Colonic mucosa (tissue), 4 donors: ENCODE data around the gene CAMTA1. TPM values are rescaled to one million over a fixed set of nuclear protein-coding genes. Genes with fewer than 3 reads are reported as not detected.

Experiments used
- DNase-seq: peaks from one replicate; pipeline ENCODE4 v3.0.0-alpha.2; 2020
- H3K27ac ChIP-seq: fragments of 200-600 bp; one replicate; pipeline ENCODE4 v1.8.0; 2021
- H3K27me3 ChIP-seq: fragments of 200-600 bp; one replicate; pipeline ENCODE4 v1.8.0; 2021
- H3K36me3 ChIP-seq: fragments of 200-600 bp; one replicate; pipeline ENCODE4 v1.8.0; 2021
- H3K4me1 ChIP-seq: fragments of 200-600 bp; one replicate; pipeline ENCODE4 v1.8.0; 2021; ENCODE audit warnings: mild to moderate bottlenecking
- H3K4me3 ChIP-seq: fragments of 200-600 bp; one replicate; pipeline ENCODE4 v1.8.0; 2021
- H3K9ac ChIP-seq, 2 donors: one replicate each; pipeline ENCODE4 v1.7.0; 2013; ENCODE audit warnings: control low read depth in 2 of 2, low read depth in 2 of 2, low read length in 2 of 2
- H3K9me3 ChIP-seq: fragments of 200-600 bp; one replicate; pipeline ENCODE4 v1.8.0; 2021
- intact Hi-C: fragments of 100-400 bp; cut with DNase I; formaldehyde crosslinking; loops from one replicate; pipeline ENCODE4 v1.14.1; 2022
- total RNA-seq, 2 donors: library from RNA; stranded (reverse); fragmentation: NEBNext Ultra II Directional in 1 of 2; extraction: Animal tissue kit (Norgen Biotek cat#: 25700) in 1 of 2; gene quantifications; one replicate each; pipeline ENCODE4 v1.2.1, GENCODE V29; 2021
- TF ChIP-seq, protein P1 (sequence below): fragments of 200-600 bp; IDR thresholded peaks from one replicate; pipeline ENCODE4 v1.8.0; 2022; ENCODE audit warnings: antibody characterized with exemption, mild to moderate bottlenecking
- donor health status: healthy.
- donor health status: DM: no; HTN: no; CAD: no.
- donor health status: DM: no; HTN: no; CAD: no.

Gene CAMTA1
- total RNA-seq, 2 donors from 2014 or later = 76.8 to 92.8 TPM

DNA sequence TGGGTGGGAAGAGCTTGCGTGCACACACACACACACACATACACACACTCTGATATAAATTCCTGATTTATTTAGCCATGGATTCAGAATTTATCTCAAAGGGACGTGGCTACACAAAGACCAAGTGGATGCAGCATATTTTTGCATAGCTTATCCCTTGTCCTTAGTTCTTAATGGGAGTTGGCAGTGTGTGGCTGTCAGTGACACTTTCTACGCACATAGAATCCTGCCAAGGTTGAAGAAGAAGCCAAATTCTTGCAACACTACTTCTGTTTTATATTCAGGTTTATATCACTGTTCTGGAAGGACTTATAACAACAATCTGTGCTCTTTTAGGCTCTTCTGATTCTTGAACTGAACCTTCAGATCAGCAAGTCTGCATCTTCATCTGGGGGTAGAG, 292.7 kb downstream of the CAMTA1 start:
- no peak overlapping the region for H3K27ac ChIP-seq
- TF ChIP-seq, protein P1, sequence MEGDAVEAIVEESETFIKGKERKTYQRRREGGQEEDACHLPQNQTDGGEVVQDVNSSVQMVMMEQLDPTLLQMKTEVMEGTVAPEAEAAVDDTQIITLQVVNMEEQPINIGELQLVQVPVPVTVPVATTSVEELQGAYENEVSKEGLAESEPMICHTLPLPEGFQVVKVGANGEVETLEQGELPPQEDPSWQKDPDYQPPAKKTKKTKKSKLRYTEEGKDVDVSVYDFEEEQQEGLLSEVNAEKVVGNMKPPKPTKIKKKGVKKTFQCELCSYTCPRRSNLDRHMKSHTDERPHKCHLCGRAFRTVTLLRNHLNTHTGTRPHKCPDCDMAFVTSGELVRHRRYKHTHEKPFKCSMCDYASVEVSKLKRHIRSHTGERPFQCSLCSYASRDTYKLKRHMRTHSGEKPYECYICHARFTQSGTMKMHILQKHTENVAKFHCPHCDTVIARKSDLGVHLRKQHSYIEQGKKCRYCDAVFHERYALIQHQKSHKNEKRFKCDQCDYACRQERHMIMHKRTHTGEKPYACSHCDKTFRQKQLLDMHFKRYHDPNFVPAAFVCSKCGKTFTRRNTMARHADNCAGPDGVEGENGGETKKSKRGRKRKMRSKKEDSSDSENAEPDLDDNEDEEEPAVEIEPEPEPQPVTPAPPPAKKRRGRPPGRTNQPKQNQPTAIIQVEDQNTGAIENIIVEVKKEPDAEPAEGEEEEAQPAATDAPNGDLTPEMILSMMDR = no peak
- H3K9ac ChIP-seq = no peak overlapping the region
- no peak overlapping the region for H3K4me3 ChIP-seq
- no peaks in the 10 kb centered on the region for H3K9me3 ChIP-seq
- intact Hi-C loops = no loop called here
- H3K4me1 ChIP-seq = no peaks in the 10 kb centered on the region
- no peak for DNase-seq
- no peaks in the 10 kb centered on the region for H3K36me3 ChIP-seq
- no peaks in the 10 kb centered on the region for H3K27me3 ChIP-seq

DNA sequence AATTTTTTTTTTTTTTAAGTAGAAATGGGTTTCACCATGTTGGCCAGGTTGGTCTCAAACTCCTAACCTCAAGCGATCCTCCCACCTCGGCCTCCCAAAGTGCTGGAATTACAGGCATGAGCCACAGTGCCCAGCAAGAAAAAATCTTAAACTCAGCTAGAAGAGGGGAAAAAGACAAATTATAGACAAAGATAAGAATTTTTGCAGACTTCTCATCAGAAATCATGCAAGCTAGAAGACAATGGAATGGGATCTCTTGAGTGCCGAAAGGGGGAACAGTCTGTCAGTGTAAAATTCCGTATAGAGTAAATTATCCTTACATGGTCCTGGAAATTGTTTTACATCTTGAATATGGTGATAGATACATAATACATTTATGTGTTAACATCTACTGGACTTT, 294.4 kb downstream of the CAMTA1 start:
- intact Hi-C loops = no loop called here
- Histone ChIP-seq H3K4me3 (no peak overlapping the region), H3K27me3 (no peaks in the 10 kb centered on the region), H3K36me3 (no peaks in the 10 kb centered on the region), H3K9me3 (no peaks in the 10 kb centered on the region), H3K4me1 (no peaks in the 10 kb centered on the region), H3K9ac (no peak overlapping the region), H3K27ac (no peak overlapping the region)
- DNase-seq = no peak
- TF ChIP-seq, protein P1 = no peak

DNA sequence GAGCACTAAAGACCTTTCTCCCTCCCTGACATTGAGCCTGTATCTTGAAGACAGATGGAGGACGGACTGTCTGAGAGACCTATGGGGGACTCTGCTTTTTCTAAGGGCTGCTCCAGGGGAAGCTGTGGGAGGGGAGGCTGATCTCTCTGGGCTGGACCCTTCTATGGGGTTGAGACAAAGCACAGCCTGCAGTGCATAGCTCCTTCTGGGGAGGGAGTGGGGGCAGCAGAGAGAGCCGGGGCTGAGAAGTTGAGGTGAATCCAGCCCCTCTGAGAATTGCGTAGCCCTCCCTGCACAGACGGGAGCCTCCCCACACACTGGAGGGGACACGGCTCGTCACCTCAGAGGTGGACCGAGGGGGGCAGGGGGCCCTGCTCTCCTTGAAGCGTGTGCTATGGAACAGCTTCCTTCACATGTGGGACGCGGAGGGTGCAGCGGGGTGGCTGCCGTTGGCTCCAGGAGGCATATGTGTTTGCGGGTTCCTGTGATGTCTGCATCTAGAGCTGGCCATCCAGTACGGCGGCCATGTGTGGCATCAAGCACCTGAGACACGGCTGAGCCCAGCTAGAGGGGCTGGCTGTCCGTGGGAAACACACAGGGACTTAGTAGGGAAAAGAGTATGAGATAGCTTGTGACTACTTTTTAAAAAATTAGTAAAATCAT, 299.1 kb downstream of the CAMTA1 start:
- intact Hi-C loops = no loop called here
- DNase-seq = no peak
- Histone ChIP-seq H3K9me3 (no peaks in the 10 kb centered on the region), H3K36me3 (no peaks in the 10 kb centered on the region), H3K27me3 (no peaks in the 10 kb centered on the region), H3K9ac (no peak overlapping the region), H3K4me1 (no peaks in the 10 kb centered on the region), H3K27ac (no peak overlapping the region), H3K4me3 (no peak overlapping the region)
- TF ChIP-seq, protein P1 = no peak

DNA sequence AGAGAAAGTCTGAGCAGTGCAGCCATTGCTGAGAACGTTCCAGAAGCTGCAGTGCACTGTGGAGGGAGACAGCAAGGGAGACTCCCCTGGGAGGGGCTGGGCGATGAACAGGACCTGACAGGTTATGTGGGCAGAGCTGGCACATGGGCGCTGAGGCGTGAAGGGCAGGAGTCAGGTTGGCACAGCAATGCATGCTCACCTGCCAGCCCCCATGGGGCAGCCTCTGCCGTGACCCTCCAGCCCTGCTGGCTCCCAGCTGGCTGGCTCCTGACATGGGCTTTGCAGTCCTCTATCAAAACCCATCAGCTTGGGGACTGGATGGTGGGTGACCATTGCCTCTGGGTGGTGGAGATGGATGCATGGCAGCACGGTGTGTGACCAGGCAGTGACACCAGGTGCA, 300.3 kb downstream of the CAMTA1 start:
- TF ChIP-seq, protein P1 = no peak
- H3K9ac ChIP-seq = no peak overlapping the region
- H3K9me3 ChIP-seq = no peaks in the 10 kb centered on the region
- H3K27ac ChIP-seq = no peak overlapping the region
- H3K36me3 ChIP-seq = no peaks in the 10 kb centered on the region
- no peaks in the 10 kb centered on the region for H3K4me1 ChIP-seq
- no peaks in the 10 kb centered on the region for H3K27me3 ChIP-seq
- H3K4me3 ChIP-seq = no peak overlapping the region
- intact Hi-C loops = no loop called here
- no peak for DNase-seq

DNA sequence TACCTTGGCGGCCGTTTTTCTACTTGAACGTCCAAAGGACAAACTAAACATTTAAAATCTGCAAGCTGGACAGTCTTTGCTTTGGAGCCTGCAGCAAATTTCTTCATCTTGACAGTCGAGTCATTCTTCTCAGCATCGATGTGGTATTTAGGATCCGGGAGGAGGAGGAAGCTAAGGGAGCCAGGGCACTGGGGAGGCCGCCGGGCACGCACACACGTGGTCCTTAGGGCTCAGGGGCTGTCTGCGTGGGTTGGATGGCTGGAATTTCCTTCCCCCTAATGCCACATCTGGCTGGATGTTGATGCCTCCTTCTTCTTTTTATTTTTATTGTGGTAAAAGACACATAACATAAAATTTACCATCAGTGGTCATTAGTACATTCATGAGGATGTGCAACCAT, 300.9 kb downstream of the CAMTA1 start:
- H3K36me3 ChIP-seq = no peaks in the 10 kb centered on the region
- H3K4me1 ChIP-seq = no peaks in the 10 kb centered on the region
- H3K27me3 ChIP-seq = no peaks in the 10 kb centered on the region
- H3K27ac ChIP-seq = no peak overlapping the region
- H3K9me3 ChIP-seq = no peaks in the 10 kb centered on the region
- intact Hi-C loops = no loop called here
- no peak overlapping the region for H3K4me3 ChIP-seq
- TF ChIP-seq, protein P1 = no peak
- H3K9ac ChIP-seq = no peak overlapping the region
- no peak for DNase-seq
